GM20000 (cell line): Measurements from ENCODE around the gene ASB11.
"Not testable (repeated sequence)": the region's sequence is repeated elsewhere in the genome, so short reads cannot be mapped to it uniquely, and the experiment has no call there.

Experiments used
- DNase-seq: peaks from one replicate; pipeline ENCODE4 v3.0.0; 2012; ENCODE audit warnings: low spot score
- CTCF ChIP-seq: IDR thresholded peaks from 2 replicates; pipeline ENCODE4 v1.5.1; 2012; ENCODE audit warnings: mild to moderate bottlenecking, control low read depth; ENCODE audit errors: extremely low read depth, missing control alignments

Gene ASB11

GRCh38 chrX:15292861-15293260, 22.6 kb downstream of the ASB11 start:
- no peak for DNase-seq
- no peak for TF ChIP-seq CTCF

GRCh38 chrX:15277604-15278003, 37.8 kb downstream of the ASB11 start:
- no peak for DNase-seq
- no peak for TF ChIP-seq CTCF

- TF ChIP-seq CTCF = no peak
- DNase-seq = no peak
Observed at GRCh38 chrX:15274946-15275345, 40.5 kb downstream of the ASB11 start.

GRCh38 chrX:15273275-15273674, 42.2 kb downstream of the ASB11 start:
- DNase-seq = not testable (repeated sequence)

GRCh38 chrX:15271757-15272156, 43.7 kb downstream of the ASB11 start:
- no peak for TF ChIP-seq CTCF

GRCh38 chrX:15269618-15270521, 45.6 kb downstream of the ASB11 start, which contains the start of gene ASB9:
TSS of gene ASB9 (minus strand) at chrX:15270083. CDS start at chrX:15269874, 209 bp downstream.
- DNase-seq = peak; percentile 5
- TF ChIP-seq CTCF = no peak

More at GRCh38 chrX:15271757-15272156, 43.7 kb downstream of the ASB11 start:
- DNase-seq = no peak

- DNase-seq = no peak
- TF ChIP-seq CTCF = no peak
Observed at GRCh38 chrX:15269120-15269519, 46.3 kb downstream of the ASB11 start.

GRCh38 chrX:15254852-15255251, 60.6 kb downstream of the ASB11 start:
- TF ChIP-seq CTCF = no peak
- no peak for DNase-seq
